Astrocyte of the spinal cord (primary cell): ENCODE measurements around the gene KCNIP4.

ENCODE experiments used
- DNase-seq: peaks from one replicate; pipeline ENCODE4 v3.0.0; 2011; ENCODE audit warnings: low read depth, low spot score
- H3K4me3 ChIP-seq: 2 replicates; pipeline ENCODE4 v1.5.1; 2011; ENCODE audit warnings: low read depth, mild to moderate bottlenecking, low read length, moderate library complexity
- in situ Hi-C: cut with HindIII; loops from 2 replicates; pipeline ENCODE4 v1.10.0; 2017; ENCODE audit warnings: low sequenced_read_pairs
- TF ChIP-seq, protein P1 (sequence below): IDR thresholded peaks from 2 replicates; pipeline ENCODE4 v1.5.1; 2012; ENCODE audit warnings: low read depth, mild to moderate bottlenecking, low read length, inconsistent platforms

KCNIP4 gene

DNA sequence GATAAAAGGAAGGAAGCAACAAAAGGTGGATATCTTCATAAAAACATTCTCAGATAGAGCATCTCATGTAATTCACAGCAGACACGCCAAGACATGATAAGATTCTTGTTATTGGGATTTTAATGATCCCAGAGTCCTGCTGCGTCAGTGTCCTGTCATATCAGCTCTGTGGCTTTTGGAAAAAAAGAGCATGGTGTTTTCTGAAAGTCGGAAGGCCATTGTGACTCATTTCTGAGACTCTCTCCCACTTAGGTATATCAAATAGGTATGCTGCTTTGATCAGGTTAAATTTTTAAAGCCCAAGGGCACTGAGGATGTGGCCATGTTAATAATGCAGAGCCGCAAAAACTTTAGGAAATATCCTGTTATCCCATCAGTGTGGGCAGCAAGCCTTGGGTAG, 481.0 kb downstream of the KCNIP4 start:
- in situ Hi-C loops = no loop called here
- no peak for DNase-seq
- H3K4me3 ChIP-seq = no peak overlapping the region
- TF ChIP-seq, protein P1, sequence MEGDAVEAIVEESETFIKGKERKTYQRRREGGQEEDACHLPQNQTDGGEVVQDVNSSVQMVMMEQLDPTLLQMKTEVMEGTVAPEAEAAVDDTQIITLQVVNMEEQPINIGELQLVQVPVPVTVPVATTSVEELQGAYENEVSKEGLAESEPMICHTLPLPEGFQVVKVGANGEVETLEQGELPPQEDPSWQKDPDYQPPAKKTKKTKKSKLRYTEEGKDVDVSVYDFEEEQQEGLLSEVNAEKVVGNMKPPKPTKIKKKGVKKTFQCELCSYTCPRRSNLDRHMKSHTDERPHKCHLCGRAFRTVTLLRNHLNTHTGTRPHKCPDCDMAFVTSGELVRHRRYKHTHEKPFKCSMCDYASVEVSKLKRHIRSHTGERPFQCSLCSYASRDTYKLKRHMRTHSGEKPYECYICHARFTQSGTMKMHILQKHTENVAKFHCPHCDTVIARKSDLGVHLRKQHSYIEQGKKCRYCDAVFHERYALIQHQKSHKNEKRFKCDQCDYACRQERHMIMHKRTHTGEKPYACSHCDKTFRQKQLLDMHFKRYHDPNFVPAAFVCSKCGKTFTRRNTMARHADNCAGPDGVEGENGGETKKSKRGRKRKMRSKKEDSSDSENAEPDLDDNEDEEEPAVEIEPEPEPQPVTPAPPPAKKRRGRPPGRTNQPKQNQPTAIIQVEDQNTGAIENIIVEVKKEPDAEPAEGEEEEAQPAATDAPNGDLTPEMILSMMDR = no peak

DNA sequence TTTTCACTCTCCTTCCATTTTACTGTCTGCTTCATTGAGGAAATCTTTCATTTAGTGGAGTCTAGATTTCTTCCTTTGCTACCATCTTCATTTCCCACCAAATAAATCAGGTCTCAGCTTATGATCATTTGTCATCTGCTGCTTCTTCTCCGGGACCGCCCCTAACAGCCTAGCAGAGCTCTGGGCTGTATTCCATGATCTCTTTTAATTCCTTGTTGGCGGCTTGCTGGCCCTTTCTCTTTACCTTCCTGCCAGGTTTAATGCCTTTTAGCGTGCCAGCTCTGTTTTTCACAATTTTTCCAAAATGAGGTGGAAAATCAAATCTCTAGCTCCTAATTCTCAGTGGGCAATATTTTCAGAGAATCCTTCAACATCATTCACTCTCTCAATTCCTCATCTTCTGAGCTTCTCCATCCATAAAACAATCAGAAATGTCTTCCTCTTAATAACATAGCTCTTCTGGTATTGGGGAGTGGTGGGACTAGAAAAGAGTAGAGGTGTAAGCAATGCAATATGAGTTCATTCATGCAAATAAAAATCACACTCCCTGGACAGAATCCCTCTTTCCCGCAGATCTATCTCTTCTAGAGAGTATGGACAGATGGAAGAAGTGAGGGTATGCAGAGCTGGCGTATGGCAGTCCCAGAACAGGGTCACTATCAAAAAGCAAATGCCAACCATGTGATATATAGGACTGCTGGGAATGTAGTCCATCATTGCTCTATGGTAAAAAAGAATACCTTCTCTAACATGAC, 491.3 kb downstream of the KCNIP4 start:
- H3K4me3 ChIP-seq = no peak overlapping the region
- DNase-seq = no peak
- TF ChIP-seq, protein P1 = no peak
- in situ Hi-C loops = no loop called here

DNA sequence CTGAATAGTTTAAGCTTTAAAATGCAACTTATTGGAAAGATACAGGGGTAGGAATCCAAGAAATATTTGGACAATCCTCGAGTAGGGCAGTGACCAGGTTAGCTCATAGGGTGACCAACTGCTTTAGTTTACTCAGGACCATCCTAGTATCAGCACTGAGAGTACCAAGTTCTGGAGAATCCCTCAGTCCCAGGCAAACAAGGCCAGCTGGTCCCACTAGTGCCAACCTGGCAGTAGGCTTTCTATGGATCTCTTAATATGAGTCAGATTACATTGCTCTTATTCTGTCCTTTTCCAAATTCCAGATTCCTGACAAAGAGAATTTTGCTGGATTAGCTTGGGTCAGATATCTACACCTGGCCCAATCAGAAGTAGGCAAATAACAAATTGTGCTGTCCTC, 493.7 kb downstream of the KCNIP4 start:
- H3K4me3 ChIP-seq = no peak overlapping the region
- TF ChIP-seq, protein P1 = no peak
- in situ Hi-C loops = no loop called here
- DNase-seq = no peak

DNA sequence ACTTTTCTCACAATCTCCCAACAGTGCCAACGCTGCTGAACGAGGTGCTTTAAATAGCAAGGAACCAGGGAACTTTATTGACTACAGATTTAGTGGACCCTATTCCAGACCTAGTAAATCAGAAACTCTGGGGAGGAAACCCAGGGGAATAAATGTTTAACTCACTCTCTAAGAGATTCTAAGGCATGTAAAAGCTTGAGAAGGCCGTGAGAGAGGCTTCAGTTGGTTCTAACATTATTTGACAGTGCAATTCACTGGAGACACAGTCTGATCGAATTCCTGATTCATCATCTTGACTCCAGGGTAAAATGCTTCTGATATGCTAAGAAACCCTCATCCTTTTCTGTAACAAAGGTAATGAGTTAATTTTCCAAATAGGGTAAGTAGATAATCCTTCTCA, 494.4 kb downstream of the KCNIP4 start:
- in situ Hi-C loops = no loop called here
- H3K4me3 ChIP-seq = no peak overlapping the region
- TF ChIP-seq, protein P1 = no peak
- no peak for DNase-seq

DNA sequence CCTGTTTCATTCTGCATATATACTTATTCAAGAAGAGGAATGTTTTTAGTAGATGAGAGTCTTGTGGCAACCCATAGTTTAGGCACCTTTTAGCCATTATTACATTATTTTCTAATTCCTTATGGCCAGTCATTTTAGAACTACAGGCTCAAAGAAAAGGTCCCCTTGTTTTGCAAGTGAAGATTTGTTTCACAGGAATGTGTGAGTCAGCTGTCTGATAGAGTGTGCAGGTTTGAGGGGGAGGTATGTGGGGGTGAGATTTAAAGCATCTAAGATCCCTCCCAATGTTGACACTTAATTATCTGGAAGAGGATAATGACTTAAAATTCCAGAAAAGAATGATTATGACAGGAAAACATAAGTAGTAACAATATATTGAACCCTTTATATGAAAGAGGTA, 495.6 kb downstream of the KCNIP4 start:
- in situ Hi-C loops = no loop called here
- no peak overlapping the region for H3K4me3 ChIP-seq
- no peak for DNase-seq
- TF ChIP-seq, protein P1 = no peak

DNA sequence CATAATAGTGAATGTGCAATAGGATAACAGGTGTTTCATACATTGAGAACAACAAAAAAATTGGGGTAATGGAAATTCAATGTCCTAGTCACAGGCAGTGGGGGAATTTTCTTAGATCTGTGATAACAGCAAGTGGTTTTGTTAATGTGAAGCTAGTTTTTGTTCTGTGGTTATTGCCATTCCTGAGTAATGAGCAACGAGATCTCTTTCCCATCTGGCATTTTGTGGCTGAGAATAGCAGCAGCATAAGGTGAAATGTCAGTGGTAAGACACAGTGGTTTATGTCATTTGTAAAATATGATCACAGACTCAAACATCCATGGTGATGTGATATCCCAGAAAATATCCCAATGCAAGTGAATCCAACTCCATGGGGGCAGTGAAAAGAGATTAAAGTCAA, 497.5 kb downstream of the KCNIP4 start:
- in situ Hi-C loops = no loop called here
- DNase-seq = peak; percentile 74
- TF ChIP-seq, protein P1 = no peak

More for the DNA sequence above, 497.5 kb downstream of the KCNIP4 start:
- no peak overlapping the region for H3K4me3 ChIP-seq
